ENCODE data around the gene TLNRD1. TPM values are rescaled to one million over a fixed set of nuclear protein-coding genes. Genes with fewer than 3 reads are reported as not detected.
A peak's percentile ranks its signal among the peaks of the same experiment; 100 is the strongest.

TLNRD1 gene
- total RNA-seq, 4 donors from 2014 or later, result 1.9 to 8.1 (median 3.3) TPM

DNA sequence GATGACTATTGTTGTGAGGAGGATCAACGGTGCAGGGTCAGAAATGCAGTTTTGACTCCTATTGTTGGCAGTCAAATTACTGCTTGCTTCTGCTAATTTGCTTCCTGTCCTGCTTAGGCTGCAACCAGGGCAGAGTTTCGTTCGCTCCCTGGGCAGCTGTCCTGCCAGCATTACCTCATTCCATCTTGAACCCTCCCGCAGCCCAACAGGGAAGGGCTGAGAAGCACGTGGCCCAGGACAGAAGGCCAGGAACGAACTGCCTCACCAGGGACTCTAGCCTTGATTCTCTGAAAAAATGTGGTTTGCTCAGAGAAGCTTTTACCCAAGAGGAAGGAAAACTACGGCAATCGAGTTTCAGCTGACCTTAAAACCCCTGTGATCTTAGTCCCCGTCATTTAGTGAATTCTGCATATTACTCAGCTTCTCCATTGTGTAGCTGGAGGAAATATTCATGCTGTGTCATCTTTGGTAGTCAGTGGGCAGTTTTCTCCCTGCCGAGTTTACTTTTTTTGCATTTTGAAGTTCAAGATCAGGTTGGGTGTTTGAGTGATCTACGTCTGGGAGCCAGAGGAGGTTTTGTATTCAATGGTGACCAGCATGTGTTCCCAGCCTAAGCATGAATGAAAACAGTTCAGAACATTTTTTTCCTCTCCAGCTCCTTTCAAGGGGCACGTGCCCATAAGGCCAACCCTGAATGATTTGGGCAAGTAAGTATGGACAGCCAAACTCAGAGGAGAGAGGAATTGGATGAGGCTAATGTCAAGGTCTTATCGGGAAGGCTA is 23.0 kb downstream of the TLNRD1 start:
- ATAC-seq, result peak; percentile 84 to 91
- DNase-seq, result peak; percentile 71 to 79
- in situ Hi-C loops (cut with MboI; ENCODE audit: low sequenced_read_pairs in 4 of 4), result no loop called here
- H3K4me3 ChIP-seq, result no peak overlapping the region
- TF ChIP-seq CTCF (IDR thresholded peaks at IDR 0.05 in 4 of 5, conservative IDR thresholded peaks at IDR 0.05 in 1 of 5) (no peak), POLR2A (IDR thresholded peaks at IDR 0.05) (peak in 1 of 2 donors; percentile 8)
- H3K27me3 ChIP-seq, result no peaks in the 10 kb centered on the region
- H3K36me3 ChIP-seq, result no peaks in the 10 kb centered on the region
- intact Hi-C loops (cut with DNase I; ENCODE audit: low total_unique reads), result no loop called here
- H3K4me1 ChIP-seq, result peaks cover 10 to 11% of the 10 kb centered on the region in 2 donors
- H3K27ac ChIP-seq, result peak overlapping the region; percentile 52 to 70 (median 63)
- H3K9me3 ChIP-seq, result no peaks in the 10 kb centered on the region

- in situ Hi-C loops (cut with MboI; ENCODE audit: low sequenced_read_pairs in 4 of 4) (no loop called here), intact Hi-C loops (cut with DNase I; ENCODE audit: low total_unique reads) (no loop called here)
- H3K36me3 ChIP-seq, result no peaks in the 10 kb centered on the region
- DNase-seq (no peak), ATAC-seq (no peak)
- no peaks in the 10 kb centered on the region for H3K27me3 ChIP-seq
- H3K9me3 ChIP-seq, result no peaks in the 10 kb centered on the region
- no peak overlapping the region for H3K4me3 ChIP-seq
- H3K27ac ChIP-seq, result peak overlapping the region; percentile 52 to 70 (median 63)
- peaks cover 10 to 11% of the 10 kb centered on the region in 2 donors for H3K4me1 ChIP-seq
- no peak for TF ChIP-seq POLR2A (IDR thresholded peaks at IDR 0.05)
- no peak for TF ChIP-seq CTCF (IDR thresholded peaks at IDR 0.05 in 4 of 5, conservative IDR thresholded peaks at IDR 0.05 in 1 of 5)
Measured at GRCh38 chr15:81024265-81024872, 23.6 kb downstream of the TLNRD1 start.

- in situ Hi-C loops (cut with MboI; ENCODE audit: low sequenced_read_pairs in 4 of 4) (no loop called here), intact Hi-C loops (cut with DNase I; ENCODE audit: low total_unique reads) (no loop called here)
- no peaks in the 10 kb centered on the region for H3K36me3 ChIP-seq
- no peak for TF ChIP-seq POLR2A (IDR thresholded peaks at IDR 0.05)
- TF ChIP-seq CTCF (IDR thresholded peaks at IDR 0.05 in 4 of 5, conservative IDR thresholded peaks at IDR 0.05 in 1 of 5), result no peak
- no peaks in the 10 kb centered on the region for H3K27me3 ChIP-seq
- H3K4me1 ChIP-seq, result peaks cover 10 to 11% of the 10 kb centered on the region in 2 donors
- DNase-seq, result no peak
- no peak overlapping the region for H3K27ac ChIP-seq
- no peaks in the 10 kb centered on the region for H3K9me3 ChIP-seq
- no peak for ATAC-seq
- no peak overlapping the region for H3K4me3 ChIP-seq
Measured at GRCh38 chr15:81024936-81025335, 24.2 kb downstream of the TLNRD1 start.

DNA sequence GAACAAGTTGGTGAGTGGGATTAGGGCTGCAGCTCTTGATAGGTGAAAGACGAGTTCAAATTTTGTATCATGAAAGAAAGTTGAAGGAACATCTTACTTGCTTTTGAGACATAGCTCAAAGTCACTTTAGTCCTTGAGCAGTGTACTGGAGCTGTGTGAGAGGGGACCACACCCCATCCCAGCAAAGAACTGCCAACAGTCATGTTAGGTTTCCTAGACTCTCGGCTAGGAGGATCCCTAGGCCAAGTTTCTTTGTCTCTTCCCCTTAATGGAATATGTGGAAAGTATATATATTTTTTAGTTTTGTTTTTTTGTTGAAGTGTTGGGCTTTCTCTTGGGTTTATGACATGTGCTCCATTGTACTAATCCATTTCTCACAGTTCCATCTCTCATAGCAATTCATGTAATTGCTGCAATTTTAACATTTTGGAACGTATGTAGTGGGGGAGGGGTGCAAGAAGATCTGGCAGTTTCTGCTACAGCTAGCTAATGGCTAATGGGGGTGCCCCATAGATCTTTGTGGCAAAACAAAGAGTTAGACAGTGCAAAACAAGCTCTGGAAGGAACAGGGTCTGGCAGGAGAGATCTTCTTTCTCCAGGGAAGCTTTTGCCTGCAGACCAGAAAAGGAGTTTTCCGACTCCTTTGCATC is 25.1 kb downstream of the TLNRD1 start:
- in situ Hi-C loops (cut with MboI; ENCODE audit: low sequenced_read_pairs in 4 of 4), result no loop called here
- intact Hi-C loops (cut with DNase I; ENCODE audit: low total_unique reads), result no loop called here
- no peak overlapping the region for H3K4me3 ChIP-seq
- TF ChIP-seq POLR2A (IDR thresholded peaks at IDR 0.05), result no peak
- no peak for TF ChIP-seq CTCF (IDR thresholded peaks at IDR 0.05 in 4 of 5, conservative IDR thresholded peaks at IDR 0.05 in 1 of 5)
- H3K27me3 ChIP-seq, result no peaks in the 10 kb centered on the region
- H3K27ac ChIP-seq, result no peak overlapping the region
- no peak for DNase-seq
- H3K36me3 ChIP-seq, result no peaks in the 10 kb centered on the region
- H3K9me3 ChIP-seq, result no peaks in the 10 kb centered on the region
- ATAC-seq, result no peak
- H3K4me1 ChIP-seq, result peaks cover 10 to 11% of the 10 kb centered on the region in 2 donors

Measured in gastrocnemius medialis (tissue), 4 donors.